Progenitor cell of endocrine pancreas (in vitro differentiated cells): ENCODE results near the gene BMP6. TPM values are rescaled to one million over a fixed set of nuclear protein-coding genes. Genes with fewer than 3 reads are reported as not detected.

ENCODE experiments used
- DNase-seq: peaks from one replicate; pipeline ENCODE4 v3.0.0; 2021; ENCODE audit warnings: low spot score; ENCODE audit not compliant: unreplicated experiment
- H3K27ac Mint-ChIP-seq: 2 replicates; pipeline ENCODE4 v1.8.0; 2021; ENCODE audit warnings: mild to moderate bottlenecking, moderate library complexity, mixed read lengths
- H3K27me3 Mint-ChIP-seq: 2 replicates; pipeline ENCODE4 v1.8.0; 2021; ENCODE audit warnings: mixed read lengths
- H3K36me3 Mint-ChIP-seq: 2 replicates; pipeline ENCODE4 v1.8.0; 2022; ENCODE audit warnings: mixed read lengths; ENCODE audit not compliant: insufficient read depth
- H3K4me1 Mint-ChIP-seq: 2 replicates; pipeline ENCODE4 v1.8.0; 2021; ENCODE audit warnings: low read depth, mixed read lengths
- H3K4me3 Mint-ChIP-seq: 2 replicates; pipeline ENCODE4 v1.8.0; 2021; ENCODE audit warnings: low read depth, mild to moderate bottlenecking, moderate library complexity, mixed read lengths
- H3K9me3 Mint-ChIP-seq: 2 replicates; pipeline ENCODE4 v1.8.0; 2021; ENCODE audit warnings: low read depth, mixed read lengths
- CTCF ChIP-seq: fragments of 200-600 bp; sonication (generic); IDR thresholded peaks from one replicate; pipeline ENCODE4 v1.5.0; 2021; ENCODE audit warnings: antibody characterized with exemption, mild to moderate bottlenecking; ENCODE audit not compliant: unreplicated experiment
- total RNA-seq: library from RNA; stranded (reverse); gene quantifications from 2 replicates; pipeline ENCODE4 v1.2.1, GENCODE V29; 2021

Gene BMP6
- total RNA-seq, 1 donor from 2014 or later: 3.4 TPM

GRCh38 chr6:7805078-7805849, 79.4 kb downstream of the BMP6 start:
- no peak overlapping the region for H3K27ac Mint-ChIP-seq
- H3K9me3 Mint-ChIP-seq: no peaks in the 10 kb centered on the region
- no peaks in the 10 kb centered on the region for H3K36me3 Mint-ChIP-seq
- no peak for DNase-seq
- TF ChIP-seq CTCF: no peak
- peaks cover 34% of the 10 kb centered on the region for H3K27me3 Mint-ChIP-seq
- H3K4me3 Mint-ChIP-seq: no peak overlapping the region
- peaks cover 2% of the 10 kb centered on the region for H3K4me1 Mint-ChIP-seq

- Mint-ChIP-seq H3K4me1 (no peaks in the 10 kb centered on the region), H3K4me3 (no peak overlapping the region), H3K27me3 (peaks cover 32% of the 10 kb centered on the region), H3K27ac (no peak overlapping the region), H3K36me3 (no peaks in the 10 kb centered on the region), H3K9me3 (no peaks in the 10 kb centered on the region)
- no peak for DNase-seq
- no peak for TF ChIP-seq CTCF
Observed at GRCh38 chr6:7805850-7806214, 79.9 kb downstream of the BMP6 start.

GRCh38 chr6:7806711-7807110, 80.8 kb downstream of the BMP6 start:
- no peaks in the 10 kb centered on the region for H3K4me1 Mint-ChIP-seq
- no peaks in the 10 kb centered on the region for H3K36me3 Mint-ChIP-seq
- H3K27me3 Mint-ChIP-seq: peaks cover 26% of the 10 kb centered on the region
- no peak overlapping the region for H3K27ac Mint-ChIP-seq
- TF ChIP-seq CTCF: no peak
- H3K9me3 Mint-ChIP-seq: no peaks in the 10 kb centered on the region
- no peak for DNase-seq
- no peak overlapping the region for H3K4me3 Mint-ChIP-seq

GRCh38 chr6:7809346-7809745, 83.4 kb downstream of the BMP6 start:
- H3K4me3 Mint-ChIP-seq: no peak overlapping the region
- H3K27me3 Mint-ChIP-seq: peaks cover 13% of the 10 kb centered on the region
- H3K36me3 Mint-ChIP-seq: no peaks in the 10 kb centered on the region
- no peaks in the 10 kb centered on the region for H3K9me3 Mint-ChIP-seq
- H3K4me1 Mint-ChIP-seq: no peaks in the 10 kb centered on the region
- no peak for DNase-seq
- no peak overlapping the region for H3K27ac Mint-ChIP-seq
- TF ChIP-seq CTCF: no peak

GRCh38 chr6:7811441-7811840, 85.5 kb downstream of the BMP6 start:
- Mint-ChIP-seq H3K36me3 (no peaks in the 10 kb centered on the region), H3K9me3 (no peaks in the 10 kb centered on the region), H3K4me3 (no peak overlapping the region), H3K27ac (no peak overlapping the region), H3K27me3 (no peaks in the 10 kb centered on the region), H3K4me1 (peaks cover 1% of the 10 kb centered on the region)
- DNase-seq: no peak
- no peak for TF ChIP-seq CTCF
